PC-3 (cell line): ENCODE results near the gene SPRR3.

Experiments
- EZH2phosphoT487 ChIP-seq: fragments of 300-600 bp; sonication (generic); IDR thresholded peaks from 2 replicates; pipeline ENCODE4 v1.6.1; 2018; ENCODE audit warnings: mild to moderate bottlenecking, antibody characterized with exemption, low read length, borderline replicate concordance
- TF ChIP-seq, protein P1 (sequence below): fragments of 300-600 bp; sonication (generic); conservative IDR thresholded peaks from 2 replicates; pipeline ENCODE4 v1.5.1; 2017; ENCODE audit warnings: antibody characterized with exemption, low read depth, mild to moderate bottlenecking, low read length

DNA sequence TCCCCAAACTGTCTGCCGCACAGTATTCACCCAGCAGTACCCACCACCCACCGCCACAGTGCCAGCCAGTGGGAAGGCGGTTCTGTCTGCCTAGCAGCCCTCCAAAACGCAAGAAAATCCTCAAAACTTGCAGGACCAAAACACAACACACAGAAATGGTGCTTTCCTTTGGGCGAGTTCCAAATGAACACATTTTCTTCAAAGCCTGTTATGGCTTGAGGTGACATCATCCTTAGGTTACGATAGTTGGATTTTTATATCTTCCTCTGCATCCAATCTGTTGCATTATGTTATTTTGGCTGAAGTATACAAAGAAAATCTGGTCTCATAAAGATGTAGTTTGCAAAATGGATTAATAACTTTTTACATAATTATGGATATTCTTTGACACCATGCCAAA lies 8.4 kb upstream of the SPRR3 start:
- TF ChIP-seq EZH2phosphoT487: no peak
- TF ChIP-seq, protein P1, sequence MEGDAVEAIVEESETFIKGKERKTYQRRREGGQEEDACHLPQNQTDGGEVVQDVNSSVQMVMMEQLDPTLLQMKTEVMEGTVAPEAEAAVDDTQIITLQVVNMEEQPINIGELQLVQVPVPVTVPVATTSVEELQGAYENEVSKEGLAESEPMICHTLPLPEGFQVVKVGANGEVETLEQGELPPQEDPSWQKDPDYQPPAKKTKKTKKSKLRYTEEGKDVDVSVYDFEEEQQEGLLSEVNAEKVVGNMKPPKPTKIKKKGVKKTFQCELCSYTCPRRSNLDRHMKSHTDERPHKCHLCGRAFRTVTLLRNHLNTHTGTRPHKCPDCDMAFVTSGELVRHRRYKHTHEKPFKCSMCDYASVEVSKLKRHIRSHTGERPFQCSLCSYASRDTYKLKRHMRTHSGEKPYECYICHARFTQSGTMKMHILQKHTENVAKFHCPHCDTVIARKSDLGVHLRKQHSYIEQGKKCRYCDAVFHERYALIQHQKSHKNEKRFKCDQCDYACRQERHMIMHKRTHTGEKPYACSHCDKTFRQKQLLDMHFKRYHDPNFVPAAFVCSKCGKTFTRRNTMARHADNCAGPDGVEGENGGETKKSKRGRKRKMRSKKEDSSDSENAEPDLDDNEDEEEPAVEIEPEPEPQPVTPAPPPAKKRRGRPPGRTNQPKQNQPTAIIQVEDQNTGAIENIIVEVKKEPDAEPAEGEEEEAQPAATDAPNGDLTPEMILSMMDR: no peak
